GM12878 (cell line): Measurements from ENCODE around the gene BRD2. TPM values are rescaled to one million over a fixed set of nuclear protein-coding genes. Genes with fewer than 3 reads are reported as not detected.

Experiments used
- ATAC-seq: fragments of 200-7000 bp; cut with Tn5 transposase; 3 replicates; pipeline ENCODE4 v1.9.1; 2020; ENCODE audit warnings: mild to moderate bottlenecking, moderate library complexity
- BruUV-seq: library from RNA; stranded (reverse); fragments of 400-500 nt; replicated peaks from 2 replicates; lab custom pipeline; 2021; lab: Mats Ljungman, UMichigan
- CTCF ChIA-PET: fragments of 300-600 bp; sonication (Branson Sonifier 250); formaldehyde crosslinking; extraction: SDS; loops from one replicate; lab custom pipeline; 2021; ENCODE audit warnings: inconsistent platforms; lab: Yijun Ruan, JAX
- POLR2A ChIA-PET: fragments of 350-600 bp; formaldehyde crosslinking; extraction: SDS; loops from one replicate; lab custom pipeline; 2021; ENCODE audit warnings: inconsistent platforms; lab: Charles Lee
- RAD21 ChIA-PET: fragments of 300-600 bp; sonication (Branson Sonifier 250); formaldehyde crosslinking; loops from one replicate; lab custom pipeline; 2023; ENCODE audit warnings: antibody characterized with exemption; ENCODE audit not compliant: unreplicated experiment; lab: Charles Lee
- SMC1A ChIA-PET: fragments of 300-600 bp; sonication (Branson Sonifier 250); formaldehyde crosslinking; loops from one replicate; lab custom pipeline; 2023; ENCODE audit not compliant: unreplicated experiment, uncharacterized antibody; lab: Charles Lee
- DNase-seq: peaks from one replicate; pipeline ENCODE4 v3.0.0-alpha.2; 2011; ENCODE audit warnings: low read depth, low spot score
- FAIRE-seq: peaks from 3 replicates; lab custom pipeline; 2011; peaks lifted over from hg19 to GRCh38; lab: Jason Lieb, UNC
- H2AFZ ChIP-seq: 2 replicates; pipeline ENCODE4 v1.6.0; 2011; ENCODE audit warnings: low read depth, low read length, control low read depth; ENCODE audit not compliant: control insufficient read depth
- H3K27ac ChIP-seq: 2 replicates; pipeline ENCODE4 v1.5.1; 2011; ENCODE audit warnings: control low read depth; ENCODE audit not compliant: control insufficient read depth, insufficient read depth
- H3K27me3 ChIP-seq, 2 experiments: replicated peaks in 1 of 2; 2 replicates each; pipeline versions ENCODE4 v1.6.0 to v1.6.1; 2011; ENCODE audit warnings: low read length in 1 of 2; ENCODE audit not compliant: control insufficient read depth in 2 of 2, insufficient read depth in 2 of 2
- H3K36me3 ChIP-seq, 2 experiments: 2 replicates each; pipeline ENCODE4 v1.5.1; 2011; ENCODE audit warnings: low read length in 1 of 2; ENCODE audit not compliant: control insufficient read depth in 2 of 2, insufficient read depth in 2 of 2
- H3K4me1 ChIP-seq: 2 replicates; pipeline ENCODE4 v1.6.1; 2011; ENCODE audit warnings: mild to moderate bottlenecking, low read length, moderate library complexity, mixed read lengths; ENCODE audit not compliant: control insufficient read depth, insufficient read depth
- H3K4me2 ChIP-seq: 2 replicates; pipeline ENCODE4 v1.6.0; 2011; ENCODE audit warnings: control low read depth; ENCODE audit not compliant: control insufficient read depth, insufficient read depth
- H3K4me3 ChIP-seq: fragments of 200-600 bp; sonication (generic); 2 replicates; pipeline ENCODE4 v1.5.1; 2016
- H3K79me2 ChIP-seq: 2 replicates; pipeline ENCODE4 v1.6.0; 2011; ENCODE audit warnings: low read length; ENCODE audit not compliant: control insufficient read depth, insufficient read depth
- H3K9ac ChIP-seq: 2 replicates; pipeline ENCODE4 v1.8.0; 2011; ENCODE audit warnings: low read length, control low read depth, mixed read lengths; ENCODE audit not compliant: control insufficient read depth, insufficient read depth
- H3K9me3 ChIP-seq: replicated peaks from 3 replicates; pipeline ENCODE4 v1.5.1; 2011; ENCODE audit warnings: mild to moderate bottlenecking, low read length; ENCODE audit not compliant: control insufficient read depth, insufficient read depth
- H4K20me1 ChIP-seq: 2 replicates; pipeline ENCODE4 v1.6.0; 2011; ENCODE audit not compliant: control insufficient read depth, insufficient read depth
- CEBPB ChIP-seq, 2 experiments: fragments of 150-350 bp in 1 of 2; IDR thresholded peaks; 2 replicates each; pipeline ENCODE4 v1.6.1; 2012 to 2014; ENCODE audit warnings: low read depth in 2 of 2, low read length in 2 of 2, borderline replicate concordance in 1 of 2, inconsistent platforms in 1 of 2
- CHD2 ChIP-seq: IDR thresholded peaks from 2 replicates; pipeline ENCODE4 v1.6.1; 2011; ENCODE audit warnings: low read depth, low read length, improper control_type of control experiment, borderline replicate concordance
- IKZF1 ChIP-seq: fragments of 450-650 bp; conservative IDR thresholded peaks from 2 replicates; pipeline ENCODE4 v1.6.1; 2017; ENCODE audit warnings: antibody characterized with exemption, mild to moderate bottlenecking
- NR2C2 ChIP-seq: IDR thresholded peaks from 2 replicates; pipeline ENCODE4 v1.6.1; 2011; ENCODE audit warnings: borderline replicate concordance, low read depth; ENCODE audit not compliant: control insufficient read depth, insufficient read length
- RCOR1 ChIP-seq: conservative IDR thresholded peaks from 2 replicates; pipeline ENCODE4 v1.6.1; 2012; ENCODE audit warnings: low read depth, low read length, improper control_type of control experiment
- RUNX3 ChIP-seq: IDR thresholded peaks from 2 replicates; pipeline ENCODE4 v1.6.1; 2012; ENCODE audit warnings: low read length, inconsistent platforms
- SIN3A ChIP-seq: IDR thresholded peaks from 2 replicates; pipeline ENCODE4 v1.6.1; 2012; ENCODE audit warnings: low read depth, low read length, improper control_type of control experiment
- STAT3 ChIP-seq: IDR thresholded peaks from 2 replicates; pipeline ENCODE4 v1.6.1; 2011; ENCODE audit warnings: low read depth, low read length, improper control_type of control experiment
- SUZ12 ChIP-seq: fragments of 200-600 bp; sonication (generic); IDR thresholded peaks from one replicate; pipeline ENCODE4 v1.6.1; 2018; ENCODE audit warnings: antibody characterized with exemption, mild to moderate bottlenecking; ENCODE audit not compliant: unreplicated experiment
- ZNF207 ChIP-seq: fragments of 450-650 bp; IDR thresholded peaks from 2 replicates; pipeline ENCODE4 v1.6.1; 2014; ENCODE audit warnings: antibody characterized with exemption, mild to moderate bottlenecking, borderline replicate concordance
- in situ Hi-C: fragments of 300-500 bp; cut with MboI; formaldehyde crosslinking; loops from 9 replicates; pipeline ENCODE4 v1.14.3; 2018; ENCODE audit warnings: mixed read lengths
- intact Hi-C: fragments of 100-400 bp; cut with micrococcal nuclease; formaldehyde crosslinking; loops from one replicate; pipeline ENCODE4 v1.14.2; 2022; ENCODE audit not compliant: unreplicated experiment
- polyA plus RNA-seq, 11 experiments: library from polyadenylated mRNA; depleted of rRNA in 4 of 11; unstranded in 6 of 11; stranded (reverse) in 5 of 11; fragments of >200 nt; fragmentation: Nextera tagmentation in 4 of 11; fragmentation: Illumina TruSeq in 1 of 11; extraction: Ambion mirVana in 4 of 11; extraction: Trizol in 1 of 11; gene quantifications; 1 replicate in 1 of 11; 2 replicates in 10 of 11; pipeline versions ENCODE4 v1.2.1 to v1.2.3, GENCODE V29; 2011 to 2016; ENCODE audit warnings: inconsistent platforms in 2 of 11, missing spikeins in 2 of 11, low read depth in 1 of 11
- total RNA-seq, 4 experiments: library from RNA; depleted of rRNA in 3 of 4; stranded (reverse); fragments of >200 nt in 3 of 4; fragmentation: Illumina TruSeq in 1 of 4; extraction: Trizol in 1 of 4; gene quantifications; 2 replicates each; pipeline versions ENCODE4 v1.2.1 to v1.2.3, GENCODE V29; 2013 to 2021
- TF ChIP-seq, protein P1 (sequence below): fragments of 450-650 bp; IDR thresholded peaks from 2 replicates; pipeline ENCODE4 v1.6.1; 2017; ENCODE audit warnings: mild to moderate bottlenecking, moderate library complexity
- TF ChIP-seq, protein P2 (sequence below): fragments of 450-650 bp; IDR thresholded peaks from 2 replicates; pipeline ENCODE4 v1.6.1; 2017; ENCODE audit warnings: mild to moderate bottlenecking, moderate library complexity
- TF ChIP-seq, protein P3 (sequence below): IDR thresholded peaks from 2 replicates; pipeline ENCODE4 v1.6.1; 2011; ENCODE audit warnings: borderline replicate concordance, low read depth, mild to moderate bottlenecking, moderate library complexity, low read length; ENCODE audit not compliant: insufficient read depth, poor library complexity, severe bottlenecking

BRD2 gene
- total and polyA plus RNA-seq, 10 of the 15 experiments (the other 5 are each of a cell fraction or from before 2014, with no cell fraction given) = 32.2 to 239 (median 139) TPM

DNA sequence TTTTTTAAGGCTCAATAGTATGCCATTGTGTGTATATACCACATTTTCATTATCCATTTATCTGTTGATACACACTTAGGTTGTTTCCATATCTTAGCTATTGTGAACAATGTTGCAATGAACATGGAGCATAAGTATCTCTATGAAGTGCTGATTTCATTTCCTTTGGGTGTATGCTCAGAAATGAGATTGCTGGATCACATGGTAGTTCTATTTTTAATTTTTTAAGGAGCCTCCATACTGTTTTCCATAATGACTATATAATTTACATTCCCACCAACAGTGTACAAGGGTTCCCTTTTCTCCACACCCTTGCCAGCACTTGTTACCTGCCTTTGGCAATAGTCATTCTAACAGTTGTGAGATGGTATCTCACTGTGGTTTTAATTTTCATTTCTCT lies 56.1 kb downstream of the BRD2 start:
- ATAC-seq = no peak
- H3K4me2 ChIP-seq = no peak overlapping the region
- H3K4me1 ChIP-seq = peaks cover 30% of the 10 kb centered on the region
- H3K9me3 ChIP-seq = peaks cover 3% of the 10 kb centered on the region
- in situ Hi-C loops (no loop called here), intact Hi-C loops (no loop called here)
- H3K36me3 ChIP-seq = no peaks in the 10 kb centered on the region
- no peak overlapping the region for H3K9ac ChIP-seq
- ChIA-PET SMC1A (interaction anchor here (1.0 to 10.7 kb wide), 4 partner anchors 7 to 125 kb away, joined by 3 to 176 read pairs (median 80); partner anchors contain the start of genes HLA-DPA1 and HLA-DPB1), RAD21 (interaction anchor here (1.2 to 10.1 kb wide), 3 partner anchors 8 to 49 kb away, joined by 3 to 172 read pairs (median 132); partner anchors contain the start of genes HLA-DPA1 and HLA-DPB1), POLR2A (interaction anchor here (0.9 to 10.2 kb wide), 4 partner anchors 16 to 90 kb away, joined by 3 to 330 read pairs (median 14); partner anchors contain the start of genes HLA-DPA1 and HLA-DPB1), CTCF (interaction anchor here (1.0 to 10.4 kb wide), 5 partner anchors 9 to 57 kb away, joined by 3 to 165 read pairs (median 7); partner anchors contain the start of genes HLA-DOA, HLA-DPA1 and HLA-DPB1)
- BruUV-seq = no TSS peak
- no peaks in the 10 kb centered on the region for H3K27me3 ChIP-seq
- FAIRE-seq = no peak
- H2AFZ ChIP-seq = no peak overlapping the region
- no peaks in the 10 kb centered on the region for H4K20me1 ChIP-seq
- no peaks in the 10 kb centered on the region for H3K79me2 ChIP-seq
- H3K27ac ChIP-seq = no peak overlapping the region
- no peak for DNase-seq
- no peak overlapping the region for H3K4me3 ChIP-seq
- no peak for TF ChIP-seq IKZF1
- TF ChIP-seq, protein P1, sequence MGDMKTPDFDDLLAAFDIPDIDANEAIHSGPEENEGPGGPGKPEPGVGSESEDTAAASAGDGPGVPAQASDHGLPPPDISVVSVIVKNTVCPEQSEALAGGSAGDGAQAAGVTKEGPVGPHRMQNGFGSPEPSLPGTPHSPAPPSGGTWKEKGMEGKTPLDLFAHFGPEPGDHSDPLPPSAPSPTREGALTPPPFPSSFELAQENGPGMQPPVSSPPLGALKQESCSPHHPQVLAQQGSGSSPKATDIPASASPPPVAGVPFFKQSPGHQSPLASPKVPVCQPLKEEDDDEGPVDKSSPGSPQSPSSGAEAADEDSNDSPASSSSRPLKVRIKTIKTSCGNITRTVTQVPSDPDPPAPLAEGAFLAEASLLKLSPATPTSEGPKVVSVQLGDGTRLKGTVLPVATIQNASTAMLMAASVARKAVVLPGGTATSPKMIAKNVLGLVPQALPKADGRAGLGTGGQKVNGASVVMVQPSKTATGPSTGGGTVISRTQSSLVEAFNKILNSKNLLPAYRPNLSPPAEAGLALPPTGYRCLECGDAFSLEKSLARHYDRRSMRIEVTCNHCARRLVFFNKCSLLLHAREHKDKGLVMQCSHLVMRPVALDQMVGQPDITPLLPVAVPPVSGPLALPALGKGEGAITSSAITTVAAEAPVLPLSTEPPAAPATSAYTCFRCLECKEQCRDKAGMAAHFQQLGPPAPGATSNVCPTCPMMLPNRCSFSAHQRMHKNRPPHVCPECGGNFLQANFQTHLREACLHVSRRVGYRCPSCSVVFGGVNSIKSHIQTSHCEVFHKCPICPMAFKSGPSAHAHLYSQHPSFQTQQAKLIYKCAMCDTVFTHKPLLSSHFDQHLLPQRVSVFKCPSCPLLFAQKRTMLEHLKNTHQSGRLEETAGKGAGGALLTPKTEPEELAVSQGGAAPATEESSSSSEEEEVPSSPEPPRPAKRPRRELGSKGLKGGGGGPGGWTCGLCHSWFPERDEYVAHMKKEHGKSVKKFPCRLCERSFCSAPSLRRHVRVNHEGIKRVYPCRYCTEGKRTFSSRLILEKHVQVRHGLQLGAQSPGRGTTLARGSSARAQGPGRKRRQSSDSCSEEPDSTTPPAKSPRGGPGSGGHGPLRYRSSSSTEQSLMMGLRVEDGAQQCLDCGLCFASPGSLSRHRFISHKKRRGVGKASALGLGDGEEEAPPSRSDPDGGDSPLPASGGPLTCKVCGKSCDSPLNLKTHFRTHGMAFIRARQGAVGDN = no peak
- no peak for TF ChIP-seq SUZ12
- TF ChIP-seq CHD2 = no peak
- TF ChIP-seq, protein P2, sequence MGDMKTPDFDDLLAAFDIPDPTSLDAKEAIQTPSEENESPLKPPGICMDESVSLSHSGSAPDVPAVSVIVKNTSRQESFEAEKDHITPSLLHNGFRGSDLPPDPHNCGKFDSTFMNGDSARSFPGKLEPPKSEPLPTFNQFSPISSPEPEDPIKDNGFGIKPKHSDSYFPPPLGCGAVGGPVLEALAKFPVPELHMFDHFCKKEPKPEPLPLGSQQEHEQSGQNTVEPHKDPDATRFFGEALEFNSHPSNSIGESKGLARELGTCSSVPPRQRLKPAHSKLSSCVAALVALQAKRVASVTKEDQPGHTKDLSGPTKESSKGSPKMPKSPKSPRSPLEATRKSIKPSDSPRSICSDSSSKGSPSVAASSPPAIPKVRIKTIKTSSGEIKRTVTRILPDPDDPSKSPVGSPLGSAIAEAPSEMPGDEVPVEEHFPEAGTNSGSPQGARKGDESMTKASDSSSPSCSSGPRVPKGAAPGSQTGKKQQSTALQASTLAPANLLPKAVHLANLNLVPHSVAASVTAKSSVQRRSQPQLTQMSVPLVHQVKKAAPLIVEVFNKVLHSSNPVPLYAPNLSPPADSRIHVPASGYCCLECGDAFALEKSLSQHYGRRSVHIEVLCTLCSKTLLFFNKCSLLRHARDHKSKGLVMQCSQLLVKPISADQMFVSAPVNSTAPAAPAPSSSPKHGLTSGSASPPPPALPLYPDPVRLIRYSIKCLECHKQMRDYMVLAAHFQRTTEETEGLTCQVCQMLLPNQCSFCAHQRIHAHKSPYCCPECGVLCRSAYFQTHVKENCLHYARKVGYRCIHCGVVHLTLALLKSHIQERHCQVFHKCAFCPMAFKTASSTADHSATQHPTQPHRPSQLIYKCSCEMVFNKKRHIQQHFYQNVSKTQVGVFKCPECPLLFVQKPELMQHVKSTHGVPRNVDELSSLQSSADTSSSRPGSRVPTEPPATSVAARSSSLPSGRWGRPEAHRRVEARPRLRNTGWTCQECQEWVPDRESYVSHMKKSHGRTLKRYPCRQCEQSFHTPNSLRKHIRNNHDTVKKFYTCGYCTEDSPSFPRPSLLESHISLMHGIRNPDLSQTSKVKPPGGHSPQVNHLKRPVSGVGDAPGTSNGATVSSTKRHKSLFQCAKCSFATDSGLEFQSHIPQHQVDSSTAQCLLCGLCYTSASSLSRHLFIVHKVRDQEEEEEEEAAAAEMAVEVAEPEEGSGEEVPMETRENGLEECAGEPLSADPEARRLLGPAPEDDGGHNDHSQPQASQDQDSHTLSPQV = no peak
- TF ChIP-seq RUNX3 = no peak
- TF ChIP-seq CEBPB (IDR thresholded peaks at IDR 0.05; ENCODE audit: borderline replicate concordance in 1 of 2, low read depth in 2 of 2, low read length in 2 of 2) = no peak
- no peak for TF ChIP-seq STAT3
- TF ChIP-seq RCOR1 = no peak
- no peak for TF ChIP-seq ZNF207
- TF ChIP-seq, protein P3, sequence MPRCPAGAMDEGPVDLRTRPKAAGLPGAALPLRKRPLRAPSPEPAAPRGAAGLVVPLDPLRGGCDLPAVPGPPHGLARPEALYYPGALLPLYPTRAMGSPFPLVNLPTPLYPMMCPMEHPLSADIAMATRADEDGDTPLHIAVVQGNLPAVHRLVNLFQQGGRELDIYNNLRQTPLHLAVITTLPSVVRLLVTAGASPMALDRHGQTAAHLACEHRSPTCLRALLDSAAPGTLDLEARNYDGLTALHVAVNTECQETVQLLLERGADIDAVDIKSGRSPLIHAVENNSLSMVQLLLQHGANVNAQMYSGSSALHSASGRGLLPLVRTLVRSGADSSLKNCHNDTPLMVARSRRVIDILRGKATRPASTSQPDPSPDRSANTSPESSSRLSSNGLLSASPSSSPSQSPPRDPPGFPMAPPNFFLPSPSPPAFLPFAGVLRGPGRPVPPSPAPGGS = no peak
- no peak for TF ChIP-seq SIN3A
- no peak for TF ChIP-seq NR2C2
